Measurements from ENCODE around the gene SLC25A21. TPM values are rescaled to one million over a fixed set of nuclear protein-coding genes. Genes with fewer than 3 reads are reported as not detected.
"Not testable (repeated sequence)": the region's sequence is repeated elsewhere in the genome, so short reads cannot be mapped to it uniquely, and the experiment has no call there.

The SLC25A21 gene
- total RNA-seq, 2 donors from 2014 or later = not detected

GRCh38 chr14:37019488-37019887, 152.9 kb downstream of the SLC25A21 start:
- ATAC-seq = no peak
- no peak overlapping the region for H3K27ac Mint-ChIP-seq
- no peak for DNase-seq (ENCODE audit: low spot score in 2 of 2)
- H3K36me3 Mint-ChIP-seq = no peaks in the 10 kb centered on the region
- H3K9me3 Mint-ChIP-seq = peaks cover 7 to 21% of the 10 kb centered on the region in 2 donors

- no peak for DNase-seq (ENCODE audit: low spot score in 2 of 2)
- Mint-ChIP-seq H3K36me3 (no peaks in the 10 kb centered on the region), H3K27ac (no peak overlapping the region), H3K9me3 (peaks cover 10 to 17% of the 10 kb centered on the region in 2 donors)
- ATAC-seq = no peak
Observed at GRCh38 chr14:37018571-37019240, 153.7 kb downstream of the SLC25A21 start.

- Mint-ChIP-seq H3K27ac (no peak overlapping the region), H3K36me3 (no peaks in the 10 kb centered on the region), H3K9me3 (peaks cover 6 to 10% of the 10 kb centered on the region in 2 donors)
- ATAC-seq (no peak), DNase-seq (ENCODE audit: low spot score in 2 of 2) (no peak)
Observed at GRCh38 chr14:37013078-37013477, 159.3 kb downstream of the SLC25A21 start.

GRCh38 chr14:36998686-36999085, 173.7 kb downstream of the SLC25A21 start:
- Mint-ChIP-seq H3K36me3 (no peaks in the 10 kb centered on the region), H3K27ac (no peak overlapping the region), H3K9me3 (peaks cover 0 to 21% of the 10 kb centered on the region in 2 donors)
- ATAC-seq = no peak
- no peak for DNase-seq (ENCODE audit: low spot score in 2 of 2)

GRCh38 chr14:36997843-36998242, 174.6 kb downstream of the SLC25A21 start:
- H3K27ac Mint-ChIP-seq = no peak overlapping the region
- no peak for DNase-seq (ENCODE audit: low spot score in 2 of 2)
- no peak for ATAC-seq
- peaks cover 0 to 21% of the 10 kb centered on the region in 2 donors for H3K9me3 Mint-ChIP-seq
- H3K36me3 Mint-ChIP-seq = no peaks in the 10 kb centered on the region

- no peak for ATAC-seq
- DNase-seq (ENCODE audit: low spot score in 2 of 2) = no peak
- Mint-ChIP-seq H3K27ac (no peak overlapping the region), H3K9me3 (peaks cover 0 to 21% of the 10 kb centered on the region in 2 donors), H3K36me3 (no peaks in the 10 kb centered on the region)
Observed at GRCh38 chr14:36996857-36997590, 175.4 kb downstream of the SLC25A21 start.

GRCh38 chr14:36996133-36996856, 176.1 kb downstream of the SLC25A21 start:
- H3K27ac Mint-ChIP-seq = no peak overlapping the region
- DNase-seq (ENCODE audit: low spot score in 2 of 2) = no peak
- no peak for ATAC-seq
- no peaks in the 10 kb centered on the region for H3K36me3 Mint-ChIP-seq
- peaks cover 0 to 17% of the 10 kb centered on the region in 2 donors for H3K9me3 Mint-ChIP-seq

- no peaks in the 10 kb centered on the region for H3K36me3 Mint-ChIP-seq
- DNase-seq (ENCODE audit: low spot score in 2 of 2) (no peak), ATAC-seq (no peak)
- H3K9me3 Mint-ChIP-seq = peaks cover 0 to 10% of the 10 kb centered on the region in 2 donors
- no peak overlapping the region for H3K27ac Mint-ChIP-seq
Observed at GRCh38 chr14:36989806-36990205, 182.6 kb downstream of the SLC25A21 start.

- Mint-ChIP-seq H3K36me3 (no peaks in the 10 kb centered on the region), H3K9me3 (peaks cover 0 to 10% of the 10 kb centered on the region in 2 donors), H3K27ac (no peak overlapping the region)
- ATAC-seq (no peak), DNase-seq (ENCODE audit: low spot score in 2 of 2) (no peak)
Observed at GRCh38 chr14:36988989-36989388, 183.4 kb downstream of the SLC25A21 start.

GRCh38 chr14:36988568-36988967, 183.8 kb downstream of the SLC25A21 start:
- DNase-seq (ENCODE audit: low spot score in 2 of 2) (no peak), ATAC-seq (no peak)
- H3K9me3 Mint-ChIP-seq = peaks cover 0 to 12% of the 10 kb centered on the region in 2 donors

GRCh38 chr14:36986407-36986806, 186.0 kb downstream of the SLC25A21 start:
- DNase-seq (ENCODE audit: low spot score in 2 of 2) (no peak), ATAC-seq (no peak)
- no peak overlapping the region for H3K27ac Mint-ChIP-seq
- peaks cover 0 to 13% of the 10 kb centered on the region in 2 donors for H3K9me3 Mint-ChIP-seq
- H3K36me3 Mint-ChIP-seq = no peaks in the 10 kb centered on the region

More at GRCh38 chr14:36988568-36988967, 183.8 kb downstream of the SLC25A21 start:
- H3K36me3 Mint-ChIP-seq = no peaks in the 10 kb centered on the region
- H3K27ac Mint-ChIP-seq = no peak overlapping the region

GRCh38 chr14:36981832-36982529, 190.4 kb downstream of the SLC25A21 start:
- H3K36me3 Mint-ChIP-seq = no peaks in the 10 kb centered on the region
- ATAC-seq (no peak), DNase-seq (ENCODE audit: low spot score in 2 of 2) (no peak)
- peaks cover 0 to 16% of the 10 kb centered on the region in 2 donors for H3K9me3 Mint-ChIP-seq
- no peak overlapping the region for H3K27ac Mint-ChIP-seq

GRCh38 chr14:36980413-36980812, 192.0 kb downstream of the SLC25A21 start:
- not testable (repeated sequence) for DNase-seq (ENCODE audit: low spot score in 2 of 2); H3K9me3 Mint-ChIP-seq; H3K27ac Mint-ChIP-seq; H3K36me3 Mint-ChIP-seq; ATAC-seq

GRCh38 chr14:36979863-36980262, 192.5 kb downstream of the SLC25A21 start:
- no peak overlapping the region for H3K27ac Mint-ChIP-seq
- no peak for ATAC-seq
- no peak for DNase-seq (ENCODE audit: low spot score in 2 of 2)
- no peaks in the 10 kb centered on the region for H3K36me3 Mint-ChIP-seq
- H3K9me3 Mint-ChIP-seq = peaks cover 3 to 10% of the 10 kb centered on the region in 2 donors

GRCh38 chr14:36976571-36977023, 195.8 kb downstream of the SLC25A21 start:
- H3K27ac Mint-ChIP-seq = peak overlapping the region in 1 of 2 donors; percentile 24
- no peak for ATAC-seq
- no peak for DNase-seq (ENCODE audit: low spot score in 2 of 2)
- H3K36me3 Mint-ChIP-seq = no peaks in the 10 kb centered on the region
- peaks cover 16 to 18% of the 10 kb centered on the region in 2 donors for H3K9me3 Mint-ChIP-seq

GRCh38 chr14:36975834-36976233, 196.6 kb downstream of the SLC25A21 start:
- peak overlapping the region in 1 of 2 donors; percentile 36 for H3K27ac Mint-ChIP-seq
- DNase-seq (ENCODE audit: low spot score in 2 of 2) (no peak), ATAC-seq (no peak)
- H3K36me3 Mint-ChIP-seq = no peaks in the 10 kb centered on the region
- H3K9me3 Mint-ChIP-seq = peaks cover 16 to 18% of the 10 kb centered on the region in 2 donors
